Middle frontal gyrus (tissue), 1 donor: ENCODE data around the gene TBCD.

Experiments used
- DNase-seq: peaks from one replicate; pipeline ENCODE4 v3.0.0-alpha.2; 2015; ENCODE audit warnings: low spot score; ENCODE audit errors: extremely low spot score

The TBCD gene

GRCh38 chr17:82900741-82901140 lies 148.9 kb downstream of the TBCD start:
- no peak for DNase-seq

DNA sequence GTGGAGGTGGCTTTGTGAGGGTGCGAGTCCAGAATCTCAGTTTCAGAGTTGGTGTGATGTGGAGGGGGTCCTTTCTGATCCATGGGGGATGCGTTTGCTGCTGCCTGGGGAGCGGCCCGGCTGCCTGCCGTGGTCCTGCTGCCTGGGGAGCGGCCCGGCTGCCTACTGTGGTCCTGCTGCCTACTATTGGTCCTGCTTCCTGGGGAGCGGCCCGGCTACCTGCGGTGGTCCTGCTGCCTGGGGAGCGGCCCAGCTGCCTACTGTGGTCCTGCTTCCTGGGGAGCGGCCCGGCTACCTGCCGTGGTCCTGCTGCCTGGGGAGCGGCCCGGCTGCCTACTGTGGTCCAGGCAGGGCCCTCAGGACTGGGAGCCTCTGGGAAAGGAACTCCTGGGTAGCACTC lies 149.5 kb downstream of the TBCD start:
- no peak for DNase-seq

GRCh38 chr17:82901856-82902255 lies 150.0 kb downstream of the TBCD start:
- no peak for DNase-seq

GRCh38 chr17:82902972-82903874 lies 151.4 kb downstream of the TBCD start:
- no peak for DNase-seq

DNA sequence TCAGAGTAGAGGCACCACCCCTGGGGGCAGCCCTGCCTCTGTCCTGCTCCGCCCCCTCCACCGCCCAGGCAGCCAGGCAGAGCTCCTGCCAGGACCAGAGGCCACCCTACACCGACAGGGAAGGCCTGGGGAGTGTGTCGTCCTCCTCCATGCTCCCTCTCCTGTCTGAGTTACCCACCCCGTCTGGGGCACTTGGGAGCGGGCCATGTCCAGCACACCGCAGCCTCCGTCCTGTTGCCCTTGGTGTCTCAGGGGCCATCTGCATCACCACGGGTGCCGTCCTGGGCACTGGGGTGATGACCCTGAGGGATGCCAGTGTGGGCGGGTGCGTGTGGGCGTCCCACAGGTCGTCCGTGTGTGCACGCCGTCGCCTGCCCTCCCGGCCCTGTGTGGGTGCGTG lies 153.3 kb downstream of the TBCD start:
- no peak for DNase-seq

DNA sequence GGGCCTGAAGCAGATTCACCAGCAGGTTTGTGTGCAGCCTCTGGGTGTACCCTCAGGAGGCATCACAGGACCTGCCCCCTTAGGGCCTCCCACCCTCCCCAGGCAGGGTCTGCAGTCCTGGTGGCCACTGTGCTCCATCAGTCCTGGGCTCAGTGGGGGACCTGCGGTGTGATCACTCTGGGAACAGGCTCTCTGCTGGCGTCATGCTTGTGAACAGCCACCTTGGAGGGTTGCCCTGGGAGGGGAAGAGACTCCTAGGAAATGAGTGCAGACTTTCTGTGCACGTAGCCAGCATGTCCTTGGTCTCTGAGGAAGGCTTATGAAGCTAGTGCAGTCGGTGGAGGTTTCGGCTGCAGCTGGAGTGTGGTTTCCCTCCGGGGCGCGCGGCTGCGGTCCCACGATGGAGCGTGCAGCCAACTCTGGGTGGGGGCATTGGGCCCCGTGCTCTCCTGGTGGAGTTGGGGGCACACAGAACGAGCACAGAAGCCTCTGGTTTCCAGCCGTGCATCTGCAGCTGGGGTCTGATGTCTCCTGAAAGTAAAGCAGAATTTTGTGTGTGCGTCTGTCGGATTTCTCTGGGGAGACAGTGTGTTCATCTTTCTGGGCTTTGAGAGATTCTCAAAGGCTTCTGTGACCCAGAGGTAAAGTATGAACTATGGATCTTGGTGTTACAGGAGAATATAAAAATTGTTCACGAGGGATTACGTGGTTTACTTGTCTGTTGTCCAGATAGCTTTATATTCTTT lies 156.1 kb downstream of the TBCD start:
- no peak for DNase-seq

- no peak for DNase-seq
These were observed 156.8 kb downstream of the TBCD start for GRCh38 chr17:82908543-82909160.

DNA sequence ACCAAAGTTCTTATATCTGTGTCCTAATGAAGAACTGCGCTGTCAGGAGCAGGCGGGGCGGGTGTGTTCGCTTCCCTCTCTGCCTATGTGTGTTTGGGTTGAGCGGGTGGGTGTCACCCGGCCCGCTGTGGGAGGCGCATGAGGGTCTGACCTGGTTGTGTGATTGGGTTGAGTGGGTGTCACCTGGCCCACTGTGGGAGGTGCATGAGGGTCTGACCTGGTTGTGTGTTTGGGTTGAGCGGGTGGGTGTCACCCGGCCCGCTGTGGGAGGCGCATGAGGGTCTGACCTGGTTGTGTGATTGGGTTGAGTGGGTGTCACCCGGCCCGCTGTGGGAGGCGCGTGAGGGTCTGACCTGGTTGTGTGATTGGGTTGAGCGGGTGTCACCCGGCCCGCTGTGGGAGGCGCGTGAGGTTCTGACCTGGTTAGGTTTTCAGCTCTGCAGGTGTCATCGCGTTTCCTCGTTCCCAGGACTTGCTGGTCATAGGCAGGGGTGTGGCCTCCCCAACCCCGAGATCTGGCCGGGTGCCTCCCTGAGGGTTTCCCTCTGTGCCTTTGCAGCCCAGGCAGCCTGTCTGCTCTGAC lies 157.5 kb downstream of the TBCD start:
- DNase-seq, result no peak

DNA sequence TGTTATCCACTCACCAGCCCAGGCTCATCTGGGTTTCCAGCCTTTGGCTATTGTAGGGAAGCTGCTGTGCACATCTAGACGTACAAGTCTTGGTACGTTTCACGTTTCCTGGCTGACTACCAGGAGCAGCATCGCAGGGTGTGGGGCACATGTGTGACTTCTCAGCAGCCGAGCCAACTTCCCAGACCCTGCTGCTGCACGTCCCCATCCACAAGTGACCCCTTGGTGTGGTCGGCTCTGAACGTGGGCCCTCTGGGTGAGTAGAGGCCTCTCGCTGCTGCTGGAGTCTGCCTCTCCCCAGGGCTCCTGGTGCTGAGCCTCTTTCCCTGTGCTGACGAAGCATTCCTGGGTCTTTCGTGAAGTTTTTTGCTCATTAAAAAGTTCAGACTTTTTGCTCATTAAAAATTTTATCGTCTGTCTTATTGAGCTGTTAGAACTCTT lies 158.2 kb downstream of the TBCD start:
- no peak for DNase-seq

- DNase-seq, result no peak
These were observed 158.9 kb downstream of the TBCD start for GRCh38 chr17:82910770-82911169.

DNA sequence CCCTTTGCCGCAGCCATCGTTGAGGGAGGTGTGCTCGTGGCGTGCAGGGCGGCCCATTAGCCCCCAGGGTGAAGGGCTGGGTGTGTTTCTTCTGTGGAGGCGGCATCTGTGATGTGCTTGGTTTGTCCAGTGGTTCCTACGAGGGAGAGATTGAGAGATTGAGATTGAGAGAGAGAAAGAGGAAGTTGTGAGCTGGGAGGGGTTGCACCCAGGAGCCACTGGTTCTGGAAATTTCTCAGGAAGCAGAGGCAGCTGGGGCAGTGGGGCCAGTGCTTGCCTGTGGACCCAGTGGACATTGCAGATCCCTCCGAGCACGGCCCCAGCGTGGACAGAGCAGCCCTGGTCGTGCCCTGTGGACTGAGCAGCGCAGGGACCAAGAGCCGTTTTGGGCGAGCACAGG lies 160.0 kb downstream of the TBCD start:
- DNase-seq, result no peak

DNA sequence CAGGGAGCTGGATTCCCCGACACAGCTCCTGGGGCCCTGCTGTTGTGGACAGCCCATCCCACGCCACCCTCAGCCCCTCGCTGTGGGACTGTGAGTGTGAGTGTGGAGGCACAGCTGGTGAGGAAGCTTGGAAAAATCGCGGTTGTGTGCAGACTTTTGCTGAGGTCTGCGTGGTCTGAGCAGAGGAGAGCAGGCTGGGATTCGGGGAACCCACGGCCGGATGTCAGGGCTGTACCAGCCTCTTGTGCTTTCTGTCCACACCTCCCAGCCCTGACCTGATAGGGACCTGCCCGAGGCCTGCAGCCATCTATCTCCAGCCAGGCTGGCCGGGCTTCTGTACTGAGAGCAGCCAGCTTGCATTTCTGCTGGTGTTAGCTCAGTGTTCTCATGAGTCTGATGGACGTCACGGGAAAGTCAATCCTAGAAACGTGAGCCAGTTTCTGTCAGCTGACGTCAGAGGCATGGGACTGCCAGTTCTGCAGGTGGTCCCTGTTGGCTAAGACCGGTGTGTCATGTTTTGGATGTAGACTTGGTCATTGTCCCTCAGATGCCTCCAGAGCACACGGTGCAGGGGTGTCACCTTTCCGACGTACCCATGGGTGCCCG lies 160.7 kb downstream of the TBCD start:
- DNase-seq, result no peak

DNA sequence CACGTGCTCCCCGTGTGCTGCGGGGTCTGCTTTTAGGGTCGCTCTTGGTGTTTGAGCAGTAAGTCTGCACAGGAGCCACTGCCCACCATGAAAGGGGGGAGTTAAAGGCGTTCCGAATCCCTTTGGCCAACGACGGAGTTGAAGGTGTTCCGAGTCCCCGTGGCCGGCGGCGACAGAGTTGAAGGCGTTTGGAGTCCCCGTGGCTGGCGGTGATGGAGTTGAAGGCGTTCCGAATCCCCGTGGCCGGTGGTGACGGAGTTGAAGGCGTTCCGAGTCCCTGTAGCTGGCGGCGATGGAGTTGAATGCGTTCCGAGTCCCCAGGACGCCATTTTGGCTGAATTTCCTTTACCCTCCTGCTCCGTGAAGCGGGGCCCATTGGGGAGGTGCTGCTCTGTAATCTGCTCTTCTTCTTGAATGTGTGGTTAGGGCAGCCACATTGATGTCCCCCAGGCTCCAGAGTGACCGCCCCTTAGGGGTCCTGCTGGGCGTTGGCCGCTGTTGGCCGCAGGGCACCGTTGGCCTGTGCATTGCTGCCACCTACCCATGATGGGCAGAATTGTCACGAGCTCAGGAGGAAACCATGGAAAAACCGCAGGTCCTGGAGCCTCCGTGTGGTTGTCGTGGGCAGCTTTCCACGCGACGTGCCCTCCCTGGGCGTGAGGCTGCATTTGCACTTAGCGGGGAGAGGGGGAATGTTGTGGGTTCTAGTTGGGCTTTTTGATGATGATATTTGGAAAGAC lies 161.6 kb downstream of the TBCD start:
- DNase-seq, result no peak

GRCh38 chr17:82914375-82914774 lies 162.5 kb downstream of the TBCD start:
- no peak for DNase-seq

- DNase-seq, result no peak
These were observed 163.3 kb downstream of the TBCD start for GRCh38 chr17:82915010-82915756.

- DNase-seq, result no peak
These were observed 163.8 kb downstream of the TBCD start for GRCh38 chr17:82915757-82916027.

DNA sequence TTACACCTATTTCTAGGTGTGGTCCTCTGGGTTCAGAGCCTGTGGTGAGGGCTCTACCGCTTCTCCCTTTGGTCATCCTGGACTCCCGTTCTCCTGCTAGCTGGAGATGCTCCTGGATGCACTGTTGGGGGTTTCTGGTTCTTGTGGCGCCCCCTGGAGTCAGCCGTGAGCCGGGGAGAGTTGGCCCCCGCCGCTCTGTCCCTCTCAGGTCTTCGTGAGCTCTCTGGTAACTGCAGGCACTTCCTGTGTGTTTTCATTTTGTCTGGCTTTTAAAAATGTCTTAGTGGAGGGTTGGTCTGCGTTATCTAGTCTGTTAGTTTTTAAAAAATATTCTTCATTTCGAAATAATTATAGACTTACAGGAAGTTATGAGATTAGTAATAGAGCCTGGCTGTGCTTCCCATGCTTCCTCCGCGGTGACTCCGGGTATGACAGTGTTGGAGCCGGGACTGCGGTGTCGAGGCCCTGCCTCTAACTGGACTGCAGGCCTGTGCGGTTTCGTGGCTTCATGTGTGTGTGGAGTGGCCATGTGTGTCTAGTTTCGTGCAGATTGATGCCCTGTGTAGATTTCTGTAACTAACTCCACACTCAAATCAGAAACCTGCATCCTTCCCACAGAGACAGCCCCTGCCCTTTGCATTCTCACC lies 166.0 kb downstream of the TBCD start:
- DNase-seq, result no peak

GRCh38 chr17:82918508-82918907 lies 166.6 kb downstream of the TBCD start:
- DNase-seq, result no peak

DNA sequence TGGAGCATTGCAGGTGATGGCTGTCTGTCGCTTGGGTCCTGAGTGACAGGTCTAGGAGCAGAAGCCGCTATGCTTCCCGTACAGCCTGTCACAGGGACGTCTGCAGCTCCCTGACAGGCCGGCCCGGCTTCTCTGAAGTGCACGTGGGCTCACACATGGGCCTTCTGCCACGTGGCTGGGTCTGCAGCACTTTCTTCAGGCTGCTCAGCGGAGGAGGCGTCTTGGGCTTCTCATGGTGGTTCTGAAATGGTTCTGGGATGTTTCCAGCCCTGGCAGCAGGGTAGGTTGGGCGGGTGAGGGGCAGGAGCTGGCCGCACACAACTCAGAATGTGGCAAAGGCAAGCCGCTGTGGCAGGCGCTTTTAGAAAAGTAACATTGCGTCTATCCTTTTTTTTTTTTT lies 168.3 kb downstream of the TBCD start:
- DNase-seq, result no peak

DNA sequence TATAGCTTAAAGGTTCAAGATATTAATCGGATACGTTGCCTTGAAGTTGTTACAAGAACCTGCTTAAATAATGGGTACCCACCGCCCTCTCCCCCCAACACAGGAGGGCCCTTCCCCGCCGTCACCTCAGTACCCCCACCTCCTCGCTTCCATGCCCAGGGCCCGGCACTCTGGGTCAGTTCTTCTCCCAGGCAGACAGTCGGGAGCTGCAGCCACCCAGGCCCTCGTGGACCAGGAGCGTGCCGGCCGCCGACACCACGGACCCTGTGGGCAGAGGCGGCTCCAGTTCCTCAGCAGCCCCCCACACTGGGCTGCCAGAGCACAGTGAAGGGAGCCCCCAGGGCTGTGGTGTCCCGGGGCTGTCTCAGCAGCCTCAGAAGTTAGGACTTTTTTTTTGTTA lies 168.8 kb downstream of the TBCD start:
- no peak for DNase-seq
